PFSK-1 (cell line): ENCODE data around the gene SORCS3.

Source experiments
- FOXP2 ChIP-seq: optimal IDR thresholded peaks from 2 replicates; pipeline ENCODE3; 2011; ENCODE audit warnings: borderline replicate concordance, control low read depth, inconsistent platforms; ENCODE audit not compliant: insufficient read depth; ENCODE audit errors: extremely low read length, extremely low read depth
- POLR2AphosphoS5 ChIP-seq: IDR thresholded peaks from 2 replicates; pipeline ENCODE4 v1.6.1; 2012; ENCODE audit warnings: low read depth, mild to moderate bottlenecking, control low read depth, low read length, moderate library complexity
- SIN3A ChIP-seq: IDR thresholded peaks from 2 replicates; pipeline ENCODE4 v1.6.1; 2012; ENCODE audit warnings: mild to moderate bottlenecking, low read length, moderate library complexity, borderline replicate concordance; ENCODE audit not compliant: insufficient read depth
- TAF1 ChIP-seq: IDR thresholded peaks from 2 replicates; pipeline ENCODE4 v1.6.1; 2012; ENCODE audit warnings: low read length, control low read depth, borderline replicate concordance; ENCODE audit not compliant: insufficient read depth
- TF ChIP-seq, protein P1 (sequence below), 2 experiments: IDR thresholded peaks; 2 replicates each; pipeline versions ENCODE4 v1.6.1 to v1.8.0; 2011 to 2012; ENCODE audit warnings: low read depth in 2 of 2, low read length in 2 of 2, control low read depth in 1 of 2, inconsistent platforms in 1 of 2, mild to moderate bottlenecking in 1 of 2, moderate library complexity in 1 of 2; ENCODE audit not compliant: insufficient read depth in 1 of 2

The SORCS3 gene

GRCh38 chr10:104732222-104732621, 91.1 kb downstream of the SORCS3 start:
- TF ChIP-seq FOXP2: no peak
- no peak for TF ChIP-seq SIN3A
- no peak for TF ChIP-seq TAF1
- TF ChIP-seq, protein P1, sequence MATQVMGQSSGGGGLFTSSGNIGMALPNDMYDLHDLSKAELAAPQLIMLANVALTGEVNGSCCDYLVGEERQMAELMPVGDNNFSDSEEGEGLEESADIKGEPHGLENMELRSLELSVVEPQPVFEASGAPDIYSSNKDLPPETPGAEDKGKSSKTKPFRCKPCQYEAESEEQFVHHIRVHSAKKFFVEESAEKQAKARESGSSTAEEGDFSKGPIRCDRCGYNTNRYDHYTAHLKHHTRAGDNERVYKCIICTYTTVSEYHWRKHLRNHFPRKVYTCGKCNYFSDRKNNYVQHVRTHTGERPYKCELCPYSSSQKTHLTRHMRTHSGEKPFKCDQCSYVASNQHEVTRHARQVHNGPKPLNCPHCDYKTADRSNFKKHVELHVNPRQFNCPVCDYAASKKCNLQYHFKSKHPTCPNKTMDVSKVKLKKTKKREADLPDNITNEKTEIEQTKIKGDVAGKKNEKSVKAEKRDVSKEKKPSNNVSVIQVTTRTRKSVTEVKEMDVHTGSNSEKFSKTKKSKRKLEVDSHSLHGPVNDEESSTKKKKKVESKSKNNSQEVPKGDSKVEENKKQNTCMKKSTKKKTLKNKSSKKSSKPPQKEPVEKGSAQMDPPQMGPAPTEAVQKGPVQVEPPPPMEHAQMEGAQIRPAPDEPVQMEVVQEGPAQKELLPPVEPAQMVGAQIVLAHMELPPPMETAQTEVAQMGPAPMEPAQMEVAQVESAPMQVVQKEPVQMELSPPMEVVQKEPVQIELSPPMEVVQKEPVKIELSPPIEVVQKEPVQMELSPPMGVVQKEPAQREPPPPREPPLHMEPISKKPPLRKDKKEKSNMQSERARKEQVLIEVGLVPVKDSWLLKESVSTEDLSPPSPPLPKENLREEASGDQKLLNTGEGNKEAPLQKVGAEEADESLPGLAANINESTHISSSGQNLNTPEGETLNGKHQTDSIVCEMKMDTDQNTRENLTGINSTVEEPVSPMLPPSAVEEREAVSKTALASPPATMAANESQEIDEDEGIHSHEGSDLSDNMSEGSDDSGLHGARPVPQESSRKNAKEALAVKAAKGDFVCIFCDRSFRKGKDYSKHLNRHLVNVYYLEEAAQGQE (IDR thresholded peaks at IDR 0.05; ENCODE audit: insufficient read depth in 1 of 2, low read depth in 2 of 2, low read length in 2 of 2): no peak
- no peak for TF ChIP-seq POLR2AphosphoS5

DNA sequence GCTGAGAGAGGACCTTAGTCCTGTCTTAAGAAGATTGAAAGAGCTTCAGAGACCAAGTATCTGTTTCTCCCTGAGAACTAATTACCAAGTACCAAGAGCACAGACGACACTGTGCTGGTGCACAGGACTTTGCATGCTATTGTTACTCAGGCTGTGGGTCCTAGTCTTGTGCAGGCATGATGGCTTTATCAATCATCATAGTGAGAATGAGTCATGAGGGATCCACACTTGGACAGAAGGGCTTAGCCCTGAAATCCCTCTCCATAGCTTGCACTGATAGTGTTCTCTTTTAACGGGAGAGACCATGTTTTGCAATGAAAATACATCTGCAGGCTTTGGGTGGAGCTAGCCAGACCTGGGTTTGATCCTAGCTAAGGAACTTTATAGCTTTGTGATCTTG, 93.3 kb downstream of the SORCS3 start:
- TF ChIP-seq FOXP2: no peak
- TF ChIP-seq TAF1: no peak
- no peak for TF ChIP-seq POLR2AphosphoS5
- no peak for TF ChIP-seq SIN3A
- TF ChIP-seq, protein P1 (IDR thresholded peaks at IDR 0.05; ENCODE audit: insufficient read depth in 1 of 2, low read depth in 2 of 2, low read length in 2 of 2): no peak

DNA sequence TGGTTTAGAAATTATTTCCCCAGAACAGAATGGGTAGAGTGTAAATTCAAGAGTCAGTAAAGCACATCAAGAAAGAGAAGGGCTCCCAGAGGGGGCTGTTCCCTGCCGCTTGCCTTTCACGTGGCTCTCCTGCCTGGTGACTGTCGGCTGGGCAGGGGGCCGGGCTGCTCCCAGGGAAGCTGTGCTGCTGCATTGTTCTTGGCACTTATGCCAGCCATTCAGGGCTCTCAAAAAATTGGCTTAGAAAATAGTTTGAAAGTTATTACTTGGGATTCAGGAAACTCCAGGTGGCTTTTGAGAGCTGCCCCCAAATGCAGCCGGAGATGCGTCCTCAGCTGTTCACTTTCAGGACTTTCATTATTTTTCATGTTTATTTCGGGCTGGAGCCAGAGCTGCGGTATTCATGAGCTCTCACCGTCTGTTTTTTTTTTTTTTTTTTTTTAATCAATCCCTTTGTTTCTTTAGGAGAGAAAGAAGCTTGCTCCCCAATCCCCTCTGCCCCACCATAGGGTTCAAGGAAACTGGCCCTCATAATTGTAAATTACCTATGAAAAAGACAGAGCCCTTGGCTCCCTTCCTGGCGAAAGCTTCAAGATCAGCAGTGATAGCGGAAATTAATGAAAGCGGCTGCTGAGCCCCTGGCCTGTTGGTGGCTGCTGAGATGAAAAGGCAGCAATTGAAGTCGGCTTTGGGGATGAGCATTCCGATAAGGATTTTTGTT, 94.1 kb downstream of the SORCS3 start:
- TF ChIP-seq POLR2AphosphoS5: no peak
- TF ChIP-seq, protein P1 (IDR thresholded peaks at IDR 0.05; ENCODE audit: insufficient read depth in 1 of 2, low read depth in 2 of 2, low read length in 2 of 2): no peak
- no peak for TF ChIP-seq SIN3A
- TF ChIP-seq TAF1: no peak
- no peak for TF ChIP-seq FOXP2

GRCh38 chr10:104735757-104736391, 94.8 kb downstream of the SORCS3 start:
- TF ChIP-seq FOXP2 (no peak), POLR2AphosphoS5 (no peak), TAF1 (no peak), SIN3A (no peak)
- TF ChIP-seq, protein P1 (IDR thresholded peaks at IDR 0.05; ENCODE audit: insufficient read depth in 1 of 2, low read depth in 2 of 2, low read length in 2 of 2): no peak
